ENCODE data around the gene HAO2.

HAO2 gene

GRCh38 chr1:119380983-119381662 lies 12.5 kb downstream of the HAO2 start:
- DNase-seq = no peak

- DNase-seq = peak; percentile 0
These were observed 16.0 kb downstream of the HAO2 start for GRCh38 chr1:119384591-119384990.

GRCh38 chr1:119385650-119386049 lies 17.1 kb downstream of the HAO2 start:
- DNase-seq = no peak

GRCh38 chr1:119387858-119388257 lies 19.3 kb downstream of the HAO2 start:
- DNase-seq = no peak

- DNase-seq = no peak
These were observed 19.9 kb downstream of the HAO2 start for GRCh38 chr1:119388450-119388849.

GRCh38 chr1:119390526-119390925 lies 21.9 kb downstream of the HAO2 start:
- DNase-seq = no peak

- DNase-seq = no peak
These were observed 23.2 kb downstream of the HAO2 start for GRCh38 chr1:119391749-119392148.

GRCh38 chr1:119394085-119394484 lies 25.5 kb downstream of the HAO2 start:
- DNase-seq = no peak

- no peak for DNase-seq
These were observed 28.4 kb downstream of the HAO2 start for GRCh38 chr1:119396982-119397381.

- no peak for DNase-seq
These were observed 29.4 kb downstream of the HAO2 start for GRCh38 chr1:119397986-119398385.

GRCh38 chr1:119404736-119405135 lies 36.2 kb downstream of the HAO2 start:
- DNase-seq = no peak

- DNase-seq = no peak
These were observed 41.1 kb downstream of the HAO2 start for GRCh38 chr1:119409731-119410130.

GRCh38 chr1:119410961-119411360 lies 42.4 kb downstream of the HAO2 start:
- DNase-seq = no peak

- DNase-seq = no peak
These were observed 46.4 kb downstream of the HAO2 start, which contains the start of gene HSD3B2 for GRCh38 chr1:119414950-119415349. TSS of gene HSD3B2 (plus strand) at chr1:119415150. CDS start at chr1:119415420, 270 bp downstream.

- DNase-seq = no peak
These were observed 47.5 kb downstream of the HAO2 start for GRCh38 chr1:119416006-119416640.

- DNase-seq = no peak
These were observed 50.5 kb downstream of the HAO2 start for GRCh38 chr1:119419109-119419508.

GRCh38 chr1:119420638-119421037 lies 52.1 kb downstream of the HAO2 start:
- DNase-seq = no peak

GRCh38 chr1:119422631-119423030 lies 54.0 kb downstream of the HAO2 start:
- DNase-seq = no peak

GRCh38 chr1:119428991-119429390 lies 60.4 kb downstream of the HAO2 start:
- DNase-seq = no peak

- no peak for DNase-seq
These were observed 61.1 kb downstream of the HAO2 start for GRCh38 chr1:119429687-119430086.

GRCh38 chr1:119430486-119430885 lies 61.9 kb downstream of the HAO2 start:
- DNase-seq = no peak

- no peak for DNase-seq
These were observed 63.3 kb downstream of the HAO2 start for GRCh38 chr1:119431836-119432235.

- DNase-seq = no peak
These were observed 66.5 kb downstream of the HAO2 start for GRCh38 chr1:119435052-119435451.

GRCh38 chr1:119438761-119439160 lies 70.2 kb downstream of the HAO2 start:
- DNase-seq = no peak
